22Rv1 (cell line): ENCODE results near the gene DACH1.

Experiments used
- CTCF ChIP-seq: fragments of 450-650 bp; IDR thresholded peaks from 2 replicates; pipeline ENCODE4 v1.5.1; 2017; ENCODE audit warnings: mild to moderate bottlenecking
- ZFX ChIP-seq: fragments of 450-650 bp; IDR thresholded peaks from 2 replicates; pipeline ENCODE4 v1.6.1; 2017; ENCODE audit warnings: antibody characterized with exemption, borderline replicate concordance

DNA sequence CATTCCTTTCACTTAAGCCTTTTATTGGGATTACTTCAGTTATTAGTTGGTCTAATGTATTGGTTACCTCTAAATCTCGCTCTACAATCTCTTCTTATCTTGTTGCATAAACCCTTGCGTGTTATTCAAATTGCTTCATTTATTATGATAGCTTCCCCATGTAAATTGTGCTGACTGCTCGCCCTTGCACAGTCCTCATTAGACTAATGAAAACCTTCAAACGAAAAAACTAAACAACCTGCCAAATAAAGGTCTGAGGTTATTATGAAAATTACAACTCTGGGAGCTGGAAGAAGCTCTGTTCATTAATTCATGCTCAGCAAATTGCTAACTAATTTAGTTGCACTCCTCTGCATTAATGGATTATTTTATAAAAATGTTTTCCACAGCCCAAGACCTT is 320.1 kb downstream of the DACH1 start:
- TF ChIP-seq ZFX (no peak), CTCF (no peak)
